ENCODE data around the gene OGFOD1. TPM values are rescaled to one million over a fixed set of nuclear protein-coding genes. Genes with fewer than 3 reads are reported as not detected.
A peak's percentile ranks its signal among the peaks of the same experiment; 100 is the strongest.

Gene OGFOD1
- total and polyA plus RNA-seq, 2 of the 13 experiments (the other 11 are each of a cell fraction or from before 2014, with no cell fraction given), result 35.2 to 81.3 TPM

GRCh38 chr16:56450986-56451752 lies at the start of gene OGFOD1, which contains the start of gene NUDT21 (continued):
- TF ChIP-seq ZNF513 (CRISPR knock-in tag; conservative IDR thresholded peaks at IDR 0.05) (0 out of 2 replicates have a peak, but pooled peaks have one; percentile 40), EEA1 (CRISPR knock-in tag; IDR thresholded peaks at IDR 0.05; ENCODE audit: borderline replicate concordance) (0 out of 2 replicates have a peak, but pooled peaks have one; percentile 67), E2F2 (CRISPR knock-in tag; IDR thresholded peaks at IDR 0.05; ENCODE audit: borderline replicate concordance) (0 out of 2 replicates have a peak, but pooled peaks have one; percentile 81), LCORL (IDR thresholded peaks at IDR 0.05) (no peak), LCORL (CRISPR knock-in tag; IDR thresholded peaks at IDR 0.05) (0 out of 2 replicates have a peak, but pooled peaks have one; percentile 30), DRAP1 (CRISPR knock-in tag; IDR thresholded peaks at IDR 0.05) (peak; percentile 90; the same call in 1 of the 2 replicates), PAXIP1 (CRISPR knock-in tag; conservative IDR thresholded peaks at IDR 0.05) (0 out of 2 replicates have a peak, but pooled peaks have one; percentile 27), ZNF782 (CRISPR knock-in tag; IDR thresholded peaks at IDR 0.05; ENCODE audit: borderline replicate concordance) (no peak), MXI1 (IDR thresholded peaks at IDR 0.05; ENCODE audit: borderline replicate concordance, low read depth, low read length) (peak; percentile 89; the same call in 2 of the 3 replicates), POGZ (CRISPR knock-in tag; IDR thresholded peaks at IDR 0.05) (peak; percentile 72), ZNF362 (CRISPR knock-in tag; IDR thresholded peaks at IDR 0.05; ENCODE audit: borderline replicate concordance) (no peak), MEIS2 (CRISPR knock-in tag; IDR thresholded peaks at IDR 0.05) (peak; percentile 69), WIZ (CRISPR knock-in tag; IDR thresholded peaks at IDR 0.05) (0 out of 2 replicates have a peak, but pooled peaks have one; percentile 66), RAD51 (IDR thresholded peaks at IDR 0.05; ENCODE audit: borderline replicate concordance) (no peak), MXD3 (CRISPR knock-in tag; IDR thresholded peaks at IDR 0.05) (peak; percentile 79), ZNF773 (CRISPR knock-in tag; IDR thresholded peaks at IDR 0.05; ENCODE audit: borderline replicate concordance) (peak; percentile 75; the same call in 1 of the 2 replicates), ZBTB7B (CRISPR knock-in tag; IDR thresholded peaks at IDR 0.05) (no peak; the same call in 1 of the 2 replicates), ADNP (CRISPR knock-in tag; IDR thresholded peaks at IDR 0.05) (no peak), FOSL1 (CRISPR knock-in tag; IDR thresholded peaks at IDR 0.05; ENCODE audit: borderline replicate concordance) (peak; percentile 11; the same call in 1 of the 2 replicates), KLF6 (CRISPR knock-in tag; IDR thresholded peaks at IDR 0.05) (peak; percentile 48; the same call in 1 of the 2 replicates), ZNF713 (CRISPR knock-in tag; IDR thresholded peaks at IDR 0.05) (no peak)

Data from HepG2 (cell line).